Neural progenitor cell (in vitro differentiated cells): Measurements from ENCODE around the gene TRABD2B.

ENCODE experiments used
- EZH2 ChIP-seq: fragments of 200-600 bp; sonication (generic); IDR thresholded peaks from 2 replicates; pipeline ENCODE4 v1.6.1; 2017; ENCODE audit warnings: antibody characterized with exemption, mild to moderate bottlenecking, moderate library complexity
- TF ChIP-seq, protein P1 (sequence below): fragments of 200-600 bp; sonication (generic); IDR thresholded peaks from 2 replicates; pipeline ENCODE4 v1.5.1; 2017; ENCODE audit warnings: antibody characterized with exemption, mild to moderate bottlenecking

GRCh38 chr1:47772960-47773682, 224.1 kb downstream of the TRABD2B start:
- TF ChIP-seq, protein P1, sequence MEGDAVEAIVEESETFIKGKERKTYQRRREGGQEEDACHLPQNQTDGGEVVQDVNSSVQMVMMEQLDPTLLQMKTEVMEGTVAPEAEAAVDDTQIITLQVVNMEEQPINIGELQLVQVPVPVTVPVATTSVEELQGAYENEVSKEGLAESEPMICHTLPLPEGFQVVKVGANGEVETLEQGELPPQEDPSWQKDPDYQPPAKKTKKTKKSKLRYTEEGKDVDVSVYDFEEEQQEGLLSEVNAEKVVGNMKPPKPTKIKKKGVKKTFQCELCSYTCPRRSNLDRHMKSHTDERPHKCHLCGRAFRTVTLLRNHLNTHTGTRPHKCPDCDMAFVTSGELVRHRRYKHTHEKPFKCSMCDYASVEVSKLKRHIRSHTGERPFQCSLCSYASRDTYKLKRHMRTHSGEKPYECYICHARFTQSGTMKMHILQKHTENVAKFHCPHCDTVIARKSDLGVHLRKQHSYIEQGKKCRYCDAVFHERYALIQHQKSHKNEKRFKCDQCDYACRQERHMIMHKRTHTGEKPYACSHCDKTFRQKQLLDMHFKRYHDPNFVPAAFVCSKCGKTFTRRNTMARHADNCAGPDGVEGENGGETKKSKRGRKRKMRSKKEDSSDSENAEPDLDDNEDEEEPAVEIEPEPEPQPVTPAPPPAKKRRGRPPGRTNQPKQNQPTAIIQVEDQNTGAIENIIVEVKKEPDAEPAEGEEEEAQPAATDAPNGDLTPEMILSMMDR = no peak
- no peak for TF ChIP-seq EZH2
